Ovary (tissue), 3 donors: ENCODE results near the gene MBOAT7.

Source experiments
- CTCF ChIP-seq, 3 donors: fragments of 450-650 bp in 2 of 3; fragments of 200-600 bp in 1 of 3; IDR thresholded peaks; one replicate each; pipeline versions ENCODE4 v1.5.1 to v1.8.0; 2016 to 2022; ENCODE audit warnings: antibody characterized with exemption in 3 of 3, mild to moderate bottlenecking in 1 of 3
- EP300 ChIP-seq: sonication (generic); formaldehyde crosslinking; IDR thresholded peaks from one replicate; pipeline ENCODE4 v1.6.1; 2017; ENCODE audit warnings: antibody characterized with exemption
- POLR2A ChIP-seq: fragments of 450-650 bp; IDR thresholded peaks from one replicate; pipeline ENCODE4 v1.6.1; 2017; ENCODE audit warnings: antibody characterized with exemption, mild to moderate bottlenecking, moderate library complexity
- donor health status: DM: no; HTN: no; CAD: no.

GRCh38 chr19:54156490-54156889, 32.9 kb downstream of the MBOAT7 start:
- TF ChIP-seq CTCF (IDR thresholded peaks at IDR 0.05) (no peak), EP300 (no peak), POLR2A (no peak)
